ENCODE results near the gene PPP1R12A.

DNA sequence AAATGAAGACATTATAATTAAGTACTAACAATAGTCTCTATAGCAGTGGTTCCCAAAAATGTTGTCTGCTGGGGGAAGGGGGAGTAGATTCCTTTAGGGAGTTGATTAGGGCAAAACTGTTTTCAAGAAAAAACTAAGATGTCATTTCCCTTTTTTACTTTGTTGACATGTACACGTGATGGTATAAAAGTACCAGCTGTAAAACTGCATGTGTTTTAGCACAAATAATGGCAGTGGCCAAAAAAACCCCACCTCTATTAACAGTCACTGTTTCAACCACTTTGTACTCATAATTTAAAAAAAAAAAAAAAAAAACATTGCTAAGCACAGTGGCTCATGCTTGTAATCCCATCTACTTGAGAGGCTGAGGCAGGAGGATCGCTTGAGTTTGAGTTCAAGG is 61.7 kb downstream of the PPP1R12A start:
- TF ChIP-seq, protein P1, sequence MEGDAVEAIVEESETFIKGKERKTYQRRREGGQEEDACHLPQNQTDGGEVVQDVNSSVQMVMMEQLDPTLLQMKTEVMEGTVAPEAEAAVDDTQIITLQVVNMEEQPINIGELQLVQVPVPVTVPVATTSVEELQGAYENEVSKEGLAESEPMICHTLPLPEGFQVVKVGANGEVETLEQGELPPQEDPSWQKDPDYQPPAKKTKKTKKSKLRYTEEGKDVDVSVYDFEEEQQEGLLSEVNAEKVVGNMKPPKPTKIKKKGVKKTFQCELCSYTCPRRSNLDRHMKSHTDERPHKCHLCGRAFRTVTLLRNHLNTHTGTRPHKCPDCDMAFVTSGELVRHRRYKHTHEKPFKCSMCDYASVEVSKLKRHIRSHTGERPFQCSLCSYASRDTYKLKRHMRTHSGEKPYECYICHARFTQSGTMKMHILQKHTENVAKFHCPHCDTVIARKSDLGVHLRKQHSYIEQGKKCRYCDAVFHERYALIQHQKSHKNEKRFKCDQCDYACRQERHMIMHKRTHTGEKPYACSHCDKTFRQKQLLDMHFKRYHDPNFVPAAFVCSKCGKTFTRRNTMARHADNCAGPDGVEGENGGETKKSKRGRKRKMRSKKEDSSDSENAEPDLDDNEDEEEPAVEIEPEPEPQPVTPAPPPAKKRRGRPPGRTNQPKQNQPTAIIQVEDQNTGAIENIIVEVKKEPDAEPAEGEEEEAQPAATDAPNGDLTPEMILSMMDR (IDR thresholded peaks at IDR 0.05): no peak
- TF ChIP-seq POLR2AphosphoS5 (IDR thresholded peaks at IDR 0.05): no peak
